ENCODE data around the gene ANKIB1. TPM values are rescaled to one million over a fixed set of nuclear protein-coding genes. Genes with fewer than 3 reads are reported as not detected.
"Not testable (repeated sequence)": the region's sequence is repeated elsewhere in the genome, so short reads cannot be mapped to it uniquely, and the experiment has no call there.

ANKIB1 gene
- total RNA-seq, 2 donors from 2014 or later, result 25.0 to 32.7 TPM

- no peaks in the 10 kb centered on the region for H3K4me1 ChIP-seq
- no peak for DNase-seq (ENCODE audit: low spot score)
- H3K9me3 ChIP-seq, result no peaks in the 10 kb centered on the region
- H3K27ac ChIP-seq, result no peak overlapping the region
- TF ChIP-seq CTCF (IDR thresholded peaks at IDR 0.05), result no peak
- no peaks in the 10 kb centered on the region for H3K36me3 ChIP-seq
- H3K27me3 ChIP-seq, result no peaks in the 10 kb centered on the region
- H3K4me3 ChIP-seq, result no peak overlapping the region
Observed at GRCh38 chr7:92435542-92435941, 189.8 kb downstream of the ANKIB1 start.

GRCh38 chr7:92436612-92437445 lies 191.1 kb downstream of the ANKIB1 start:
- TF ChIP-seq CTCF (IDR thresholded peaks at IDR 0.05), result no peak
- H3K9me3 ChIP-seq, result no peaks in the 10 kb centered on the region
- no peak overlapping the region for H3K27ac ChIP-seq
- H3K4me3 ChIP-seq, result no peak overlapping the region
- no peaks in the 10 kb centered on the region for H3K4me1 ChIP-seq
- DNase-seq (ENCODE audit: low spot score), result no peak
- no peaks in the 10 kb centered on the region for H3K36me3 ChIP-seq
- no peaks in the 10 kb centered on the region for H3K27me3 ChIP-seq

GRCh38 chr7:92437956-92438491 lies 192.2 kb downstream of the ANKIB1 start:
- no peak overlapping the region for H3K4me3 ChIP-seq
- no peaks in the 10 kb centered on the region for H3K4me1 ChIP-seq
- no peak overlapping the region for H3K27ac ChIP-seq
- TF ChIP-seq CTCF (IDR thresholded peaks at IDR 0.05), result no peak
- H3K27me3 ChIP-seq, result no peaks in the 10 kb centered on the region
- no peak for DNase-seq (ENCODE audit: low spot score)
- H3K9me3 ChIP-seq, result no peaks in the 10 kb centered on the region
- H3K36me3 ChIP-seq, result no peaks in the 10 kb centered on the region

- H3K27ac ChIP-seq; H3K27me3 ChIP-seq; H3K4me1 ChIP-seq; H3K36me3 ChIP-seq; H3K9me3 ChIP-seq; DNase-seq (ENCODE audit: low spot score); H3K4me3 ChIP-seq: not testable (repeated sequence)
Observed at GRCh38 chr7:92442720-92443119, 196.9 kb downstream of the ANKIB1 start.

- H3K9me3 ChIP-seq, result no peaks in the 10 kb centered on the region
- peak overlapping the region; percentile 86 to 91 for H3K4me3 ChIP-seq
- no peaks in the 10 kb centered on the region for H3K27me3 ChIP-seq
- DNase-seq (ENCODE audit: low spot score), result no peak
- H3K27ac ChIP-seq, result peak overlapping the region; percentile 90 to 96
- peak in 1 of 2 donors; percentile 96 for TF ChIP-seq CTCF (IDR thresholded peaks at IDR 0.05)
- H3K4me1 ChIP-seq, result peaks cover 0 to 12% of the 10 kb centered on the region in 2 donors
- peaks cover 26% of the 10 kb centered on the region for H3K36me3 ChIP-seq
Observed at GRCh38 chr7:92446869-92447344, 201.1 kb downstream of the ANKIB1 start.

- Histone ChIP-seq H3K27me3 (no peaks in the 10 kb centered on the region), H3K9me3 (no peaks in the 10 kb centered on the region), H3K27ac (peak within 1 kb of the TSS; percentile 90 to 96), H3K36me3 (peaks cover 33% of the 10 kb centered on the region), H3K4me1 (peaks cover 0 to 12% of the 10 kb centered on the region in 2 donors), H3K4me3 (peak within 1 kb of the TSS; percentile 86 to 91)
- peak in 1 of 2 donors; percentile 94 for TF ChIP-seq CTCF (IDR thresholded peaks at IDR 0.05)
- peak; percentile 91 for DNase-seq (ENCODE audit: low spot score)
Observed at GRCh38 chr7:92447345-92448204, 201.8 kb downstream of the ANKIB1 start, which contains the start of gene GATAD1. TSS of gene GATAD1 (plus strand) at chr7:92447482. CDS start at chr7:92447730, 248 bp downstream.

Measured in right atrium auricular region (tissue), 2 donors.